HEK293T (cell line): ENCODE results near the gene CSNK1G1.

Source experiments
- CTCF ChIA-PET: fragments of 350-600 bp; formaldehyde crosslinking; extraction: SDS; loops from one replicate; lab custom pipeline; 2021; ENCODE audit warnings: antibody characterized with exemption, inconsistent platforms; lab: Yijun Ruan, JAX
- POLR2A ChIA-PET: fragments of 350-600 bp; formaldehyde crosslinking; extraction: SDS; loops from one replicate; lab custom pipeline; 2020; ENCODE audit warnings: antibody characterized with exemption, inconsistent platforms; lab: Yijun Ruan, JAX
- DNase-seq: peaks from one replicate; pipeline ENCODE4 v3.0.0; 2012; ENCODE audit warnings: mixed read lengths; ENCODE audit errors: extremely low spot score
- ARNT ChIP-seq: fragments of 450-650 bp; IDR thresholded peaks from 2 replicates; pipeline ENCODE4 v1.6.1; 2017; ENCODE audit warnings: mild to moderate bottlenecking
- BHLHE40 ChIP-seq: fragments of 450-650 bp; IDR thresholded peaks from 2 replicates; pipeline ENCODE4 v1.6.1; 2016; ENCODE audit warnings: mild to moderate bottlenecking, moderate library complexity, borderline replicate concordance
- CTBP1 ChIP-seq: fragments of 450-650 bp; IDR thresholded peaks from 2 replicates; pipeline ENCODE4 v1.6.1; 2016; ENCODE audit warnings: borderline replicate concordance
- ELF4 ChIP-seq: fragments of 450-650 bp; IDR thresholded peaks from 2 replicates; pipeline ENCODE4 v1.6.1; 2017; ENCODE audit warnings: antibody characterized with exemption
- FOXA1 ChIP-seq: fragments of 450-650 bp; IDR thresholded peaks from 2 replicates; pipeline ENCODE4 v1.6.1; 2016; ENCODE audit warnings: mild to moderate bottlenecking
- FOXK2 ChIP-seq: fragments of 450-650 bp; IDR thresholded peaks from 2 replicates; pipeline ENCODE4 v1.6.1; 2016; ENCODE audit warnings: mild to moderate bottlenecking
- FOXM1 ChIP-seq: fragments of 450-650 bp; IDR thresholded peaks from 2 replicates; pipeline ENCODE4 v1.6.1; 2017; ENCODE audit warnings: mild to moderate bottlenecking, borderline replicate concordance
- HDGF ChIP-seq: fragments of 450-650 bp; IDR thresholded peaks from 2 replicates; pipeline ENCODE4 v1.6.1; 2017; ENCODE audit warnings: antibody characterized with exemption, borderline replicate concordance
- L3MBTL2 ChIP-seq: fragments of 450-650 bp; conservative IDR thresholded peaks from 2 replicates; pipeline ENCODE4 v1.6.1; 2016; ENCODE audit warnings: mild to moderate bottlenecking
- LEF1 ChIP-seq: fragments of 450-650 bp; IDR thresholded peaks from 2 replicates; pipeline ENCODE4 v1.6.1; 2017; ENCODE audit warnings: mild to moderate bottlenecking, borderline replicate concordance
- NFRKB ChIP-seq: fragments of 450-650 bp; IDR thresholded peaks from 2 replicates; pipeline ENCODE4 v1.6.1; 2016; ENCODE audit warnings: mild to moderate bottlenecking, moderate library complexity
- PKNOX1 ChIP-seq: fragments of 450-650 bp; IDR thresholded peaks from 2 replicates; pipeline ENCODE4 v1.6.1; 2016
- SP1 ChIP-seq: fragments of 450-650 bp; IDR thresholded peaks from 2 replicates; pipeline ENCODE4 v1.6.1; 2017
- SUZ12 ChIP-seq: fragments of 450-650 bp; IDR thresholded peaks from 2 replicates; pipeline ENCODE4 v1.6.1; 2016; ENCODE audit warnings: mild to moderate bottlenecking
- TARDBP ChIP-seq: fragments of 450-650 bp; IDR thresholded peaks from 2 replicates; pipeline ENCODE4 v1.6.1; 2016
- ZNF384 ChIP-seq: fragments of 450-650 bp; IDR thresholded peaks from 2 replicates; pipeline ENCODE4 v1.6.1; 2016

Gene CSNK1G1

GRCh38 chr15:64343222-64343621, 12.8 kb downstream of the CSNK1G1 start:
- TF ChIP-seq ZNF384 = no peak
- TF ChIP-seq SP1 = no peak
- no peak for TF ChIP-seq L3MBTL2
- TF ChIP-seq NFRKB = no peak
- TF ChIP-seq FOXM1 = no peak
- no peak for TF ChIP-seq PKNOX1
- no peak for TF ChIP-seq ARNT
- no peak for TF ChIP-seq LEF1
- no peak for TF ChIP-seq CTBP1
- TF ChIP-seq BHLHE40 = no peak
- no peak for TF ChIP-seq ELF4
- TF ChIP-seq TARDBP = no peak
- TF ChIP-seq FOXA1 = no peak
- no peak for TF ChIP-seq HDGF
- TF ChIP-seq FOXK2 = no peak
- no peak for TF ChIP-seq SUZ12
- ChIA-PET CTCF (no interaction called here), POLR2A (no interaction called here)
- no peak for DNase-seq

- CTCF ChIA-PET = no interaction called here
Observed at GRCh38 chr15:64341961-64342360, 14.0 kb downstream of the CSNK1G1 start.

GRCh38 chr15:64340355-64340754, 15.6 kb downstream of the CSNK1G1 start:
- CTCF ChIA-PET = no interaction called here
- POLR2A ChIA-PET = interaction anchor here (0.8 kb wide), 1 partner anchor 30 kb away, joined by 3 read pairs; no protein-coding TSS in a partner anchor
- no peak for DNase-seq
- TF ChIP-seq FOXA1 = no peak
- no peak for TF ChIP-seq SUZ12
- TF ChIP-seq PKNOX1 = no peak
- no peak for TF ChIP-seq ELF4
- no peak for TF ChIP-seq ARNT
- TF ChIP-seq TARDBP = no peak
- no peak for TF ChIP-seq CTBP1
- no peak for TF ChIP-seq FOXK2
- no peak for TF ChIP-seq NFRKB
- no peak for TF ChIP-seq LEF1
- no peak for TF ChIP-seq FOXM1
- no peak for TF ChIP-seq SP1
- no peak for TF ChIP-seq L3MBTL2
- TF ChIP-seq BHLHE40 = no peak
- no peak for TF ChIP-seq ZNF384
- TF ChIP-seq HDGF = no peak

More at GRCh38 chr15:64341961-64342360, 14.0 kb downstream of the CSNK1G1 start:
- no peak for DNase-seq
- TF ChIP-seq CTBP1 (no peak), BHLHE40 (no peak), LEF1 (no peak), SP1 (no peak), L3MBTL2 (no peak), ZNF384 (no peak), PKNOX1 (no peak), ELF4 (no peak), SUZ12 (no peak), TARDBP (no peak), FOXM1 (no peak), FOXK2 (no peak), HDGF (no peak)
- POLR2A ChIA-PET = no interaction called here

- CTCF ChIA-PET = interaction anchor here (1.0 kb wide), 1 partner anchor 13 kb away, joined by 3 read pairs; no protein-coding TSS in a partner anchor
- POLR2A ChIA-PET = no interaction called here
- TF ChIP-seq TARDBP (no peak), L3MBTL2 (no peak), FOXK2 (no peak), FOXA1 (no peak), HDGF (no peak), NFRKB (no peak), SUZ12 (no peak), CTBP1 (no peak), BHLHE40 (no peak), ARNT (no peak), ZNF384 (no peak)
- no peak for DNase-seq
Observed at GRCh38 chr15:64337761-64338160, 18.2 kb downstream of the CSNK1G1 start.

GRCh38 chr15:64333986-64334929, 21.7 kb downstream of the CSNK1G1 start:
- ChIA-PET POLR2A (no interaction called here), CTCF (no interaction called here)
- DNase-seq = no peak
- TF ChIP-seq SUZ12 (no peak), ARNT (no peak), ELF4 (no peak), PKNOX1 (no peak), SP1 (no peak), FOXK2 (no peak), CTBP1 (no peak), LEF1 (no peak), HDGF (no peak), FOXA1 (no peak), BHLHE40 (no peak), FOXM1 (no peak), L3MBTL2 (no peak), ZNF384 (no peak), TARDBP (no peak), NFRKB (no peak)
